Right cardiac atrium (tissue), 5 donors: ENCODE measurements around the gene NDUFB8. TPM values are rescaled to one million over a fixed set of nuclear protein-coding genes. Genes with fewer than 3 reads are reported as not detected.

ENCODE experiments used
- ATAC-seq, 2 donors: fragments of 200-7000 bp; cut with Tn5 transposase; one replicate each; pipeline versions ENCODE4 v1.8.0 to v1.9.1; 2020; ENCODE audit warnings: moderate library complexity in 2 of 2, mild to moderate bottlenecking in 1 of 2
- DNase-seq, 3 donors: peaks; one replicate each; pipeline ENCODE4 v3.0.0-alpha.2; 2020
- H3K27ac ChIP-seq: one replicate; pipeline ENCODE4 v1.5.1; 2013; ENCODE audit warnings: mild to moderate bottlenecking, low read length, control low read depth, moderate library complexity
- H3K27me3 ChIP-seq: one replicate; pipeline ENCODE4 v1.6.1; 2013; ENCODE audit not compliant: control insufficient read depth, insufficient read depth
- H3K4me1 ChIP-seq: one replicate; pipeline ENCODE4 v1.6.1; 2013; ENCODE audit warnings: low read length; ENCODE audit not compliant: control insufficient read depth, insufficient read depth
- H3K4me3 ChIP-seq: one replicate; pipeline ENCODE4 v1.5.1; 2013; ENCODE audit warnings: low read length, control low read depth
- H3K9me3 ChIP-seq: one replicate; pipeline ENCODE4 v1.6.1; 2013; ENCODE audit warnings: low read length; ENCODE audit not compliant: control insufficient read depth
- WGBS: extraction: QIAGEN DNeasy Blood & Tissue Kit; methylation state at CpG from one replicate; pipeline ENCODE4 v1.1.7; 2013; 5-methylcytosine and 5-hydroxymethylcytosine counted together
- intact Hi-C, 4 donors: fragments of 100-400 bp; cut with DNase I; formaldehyde crosslinking; loops; one replicate each; pipeline versions ENCODE4 v1.11.0 to v1.14.0; 2022 to 2023
- polyA plus RNA-seq: library from polyadenylated mRNA; stranded (reverse); fragments of 200-250 nt; gene quantifications from one replicate; pipeline ENCODE4 v1.2.3, GENCODE V29; 2013
- total RNA-seq, 4 donors: library from RNA; stranded (reverse); fragmentation: NEBNext Ultra II Directional; extraction: Animal tissue kit (Norgen Biotek cat#: 25700); gene quantifications; one replicate each; pipeline ENCODE4 v1.2.1, GENCODE V29; 2021
- donor health status: healthy with polysubstance abuse.
- donor health status: DM: no; HTN: yes; CAD: no.
- donor health status: DM: no; HTN: no; CAD: no.
- donor health status: DM: no; HTN: yes; CAD: no; lungs with severe emphysema.
- donor health status: DM: yes; HTN: yes; CAD: no.

Gene NDUFB8
- total and polyA plus RNA-seq, 5 donors: 344 to 1,100 (median 422) TPM

GRCh38 chr10:100522107-100522801, 7.4 kb downstream of the NDUFB8 start:
- Histone ChIP-seq H3K4me3 (no peak overlapping the region), H3K4me1 (no peaks in the 10 kb centered on the region), H3K9me3 (no peaks in the 10 kb centered on the region), H3K27me3 (no peaks in the 10 kb centered on the region), H3K27ac (no peak overlapping the region)
- DNase-seq (no peak), ATAC-seq (no peak)
- intact Hi-C loops: loop anchor here in 1 of 4 donors (10.0 kb wide), 1 partner anchor 177 kb away; the partner anchor contains the start of gene SCD
- 75% methylated on average over 5 of the region's 5 CpGs for WGBS

- WGBS: 82% methylated on average over 3 of the region's 3 CpGs
- Histone ChIP-seq H3K4me1 (no peaks in the 10 kb centered on the region), H3K9me3 (no peaks in the 10 kb centered on the region), H3K27me3 (no peaks in the 10 kb centered on the region), H3K27ac (no peak overlapping the region), H3K4me3 (no peak overlapping the region)
- ATAC-seq: no peak
- intact Hi-C loops: loop anchor here in 1 of 4 donors (10.0 kb wide), 1 partner anchor 176 kb away; the partner anchor contains the start of gene SCD
- DNase-seq: no peak
These were observed 8.9 kb downstream of the NDUFB8 start for GRCh38 chr10:100520811-100521210.

- Histone ChIP-seq H3K27ac (no peak within 1 kb of the TSS), H3K4me1 (no peaks in the 10 kb centered on the region), H3K27me3 (no peaks in the 10 kb centered on the region), H3K9me3 (no peaks in the 10 kb centered on the region), H3K4me3 (peak within 1 kb of the TSS; percentile 43)
- ATAC-seq (peak; percentile 80 to 83), DNase-seq (peak; percentile 35 to 87 (median 85))
- intact Hi-C loops: loop anchor here in 2 of 4 donors (5.0 to 10.0 kb wide), 2 partner anchors 87 to 175 kb away; partner anchors contain the start of gene SCD (in 2 of the 2)
- WGBS: 7% methylated on average over 72 of the region's 72 CpGs
These were observed 10.2 kb downstream of the NDUFB8 start, which contains the start of gene SEC31B for GRCh38 chr10:100519311-100520051. Gene SEC31B (minus strand): TSS chr10:100519861. CDS start chr10:100516952, 2,909 bp downstream.

GRCh38 chr10:100518761-100519241, 10.9 kb downstream of the NDUFB8 start:
- Histone ChIP-seq H3K27me3 (no peaks in the 10 kb centered on the region), H3K9me3 (no peaks in the 10 kb centered on the region), H3K27ac (no peak overlapping the region), H3K4me1 (no peaks in the 10 kb centered on the region), H3K4me3 (peak overlapping the region; percentile 43)
- intact Hi-C loops: loop anchor here in 1 of 4 donors (5.0 to 10.0 kb wide), 2 partner anchors 86 to 174 kb away; partner anchors contain the start of gene SCD
- ATAC-seq (peak; percentile 67 to 68), DNase-seq (peak; percentile 38 to 83 (median 68))
- WGBS: 6% methylated on average over 7 of the region's 7 CpGs

GRCh38 chr10:100516847-100517246, 12.8 kb downstream of the NDUFB8 start:
- H3K27me3 ChIP-seq: no peaks in the 10 kb centered on the region
- DNase-seq (no peak), ATAC-seq (no peak)
- no peak overlapping the region for H3K27ac ChIP-seq
- no peaks in the 10 kb centered on the region for H3K9me3 ChIP-seq
- 82% methylated on average over 2 of the region's 2 CpGs for WGBS
- intact Hi-C loops: loop anchor here in 1 of 4 donors (5.0 to 10.0 kb wide), 2 partner anchors 85 to 172 kb away; partner anchors contain the start of gene SCD
- no peaks in the 10 kb centered on the region for H3K4me1 ChIP-seq
- H3K4me3 ChIP-seq: no peak overlapping the region

- ATAC-seq (no peak), DNase-seq (no peak)
- Histone ChIP-seq H3K27me3 (no peaks in the 10 kb centered on the region), H3K27ac (no peak overlapping the region), H3K4me3 (no peak overlapping the region), H3K9me3 (no peaks in the 10 kb centered on the region), H3K4me1 (no peaks in the 10 kb centered on the region)
- WGBS: 82% methylated on average over 3 of the region's 3 CpGs
- intact Hi-C loops: loop anchor here in 1 of 4 donors (5.0 to 10.0 kb wide), 2 partner anchors 83 to 171 kb away; partner anchors contain the start of gene SCD
These were observed 14.1 kb downstream of the NDUFB8 start for GRCh38 chr10:100515612-100516011.

GRCh38 chr10:100510533-100511308, 18.9 kb downstream of the NDUFB8 start:
- Histone ChIP-seq H3K27ac (no peak overlapping the region), H3K4me3 (no peak overlapping the region), H3K4me1 (no peaks in the 10 kb centered on the region), H3K9me3 (no peaks in the 10 kb centered on the region), H3K27me3 (no peaks in the 10 kb centered on the region)
- DNase-seq (no peak), ATAC-seq (no peak)
- WGBS: 85% methylated on average over 7 of the region's 7 CpGs
- intact Hi-C loops: loop anchor here in 1 of 4 donors (10.0 kb wide), 1 partner anchor 166 kb away; the partner anchor contains the start of gene SCD

- no peak overlapping the region for H3K27ac ChIP-seq
- intact Hi-C loops: loop anchor here in 1 of 4 donors (10.0 kb wide), 1 partner anchor 175 kb away; the partner anchor contains the start of gene PKD2L1
- H3K4me1 ChIP-seq: no peaks in the 10 kb centered on the region
- ATAC-seq: no peak
- no peak overlapping the region for H3K4me3 ChIP-seq
- WGBS: 61% methylated on average over 8 of the region's 8 CpGs
- H3K27me3 ChIP-seq: no peaks in the 10 kb centered on the region
- no peaks in the 10 kb centered on the region for H3K9me3 ChIP-seq
- no peak for DNase-seq
These were observed 20.3 kb downstream of the NDUFB8 start for GRCh38 chr10:100509241-100509840.

GRCh38 chr10:100508691-100509150, 20.9 kb downstream of the NDUFB8 start:
- H3K4me3 ChIP-seq: no peak overlapping the region
- 64% methylated on average over 3 of the region's 3 CpGs for WGBS
- no peaks in the 10 kb centered on the region for H3K4me1 ChIP-seq
- no peaks in the 10 kb centered on the region for H3K9me3 ChIP-seq
- intact Hi-C loops: loop anchor here in 1 of 4 donors (10.0 kb wide), 1 partner anchor 174 kb away; the partner anchor contains the start of gene PKD2L1
- ATAC-seq (peak in 1 of 2 donors; percentile 45), DNase-seq (no peak)
- no peaks in the 10 kb centered on the region for H3K27me3 ChIP-seq
- H3K27ac ChIP-seq: no peak overlapping the region

- intact Hi-C loops: loop anchor here in 1 of 4 donors (10.0 kb wide), 1 partner anchor 173 kb away; the partner anchor contains the start of gene PKD2L1
- no peak overlapping the region for H3K27ac ChIP-seq
- no peaks in the 10 kb centered on the region for H3K9me3 ChIP-seq
- H3K4me1 ChIP-seq: no peaks in the 10 kb centered on the region
- DNase-seq (no peak), ATAC-seq (no peak)
- H3K27me3 ChIP-seq: no peaks in the 10 kb centered on the region
- no peak overlapping the region for H3K4me3 ChIP-seq
- WGBS: 73% methylated on average over 1 of the region's 1 CpG
These were observed 21.4 kb downstream of the NDUFB8 start for GRCh38 chr10:100508266-100508665.
